A549 (cell line): ENCODE results near the gene RNF166.

Experiments used
- CTCF ChIP-seq: fragments of >200 bp; sonication (Bioruptor Twin); formaldehyde crosslinking; IDR thresholded peaks from 3 replicates; pipeline ENCODE4 v1.5.1; 2016
- MAZ ChIP-seq: fragments of 150-350 bp; IDR thresholded peaks from 2 replicates; pipeline ENCODE4 v1.6.1; 2014; ENCODE audit warnings: antibody characterized with exemption, low read depth, low read length, borderline replicate concordance
- NR3C1 ChIP-seq: fragments of >200 bp; sonication (Bioruptor Twin); formaldehyde crosslinking; IDR thresholded peaks from 3 replicates; pipeline ENCODE4 v1.6.1; 2017
- RCOR1 ChIP-seq: fragments of 150-350 bp; IDR thresholded peaks from 2 replicates; pipeline ENCODE4 v1.6.1; 2014; ENCODE audit warnings: antibody characterized with exemption, low read length, low read depth
- RFX5 ChIP-seq: fragments of 450-650 bp; IDR thresholded peaks from 2 replicates; pipeline ENCODE4 v1.7.1; 2014; ENCODE audit warnings: antibody characterized with exemption, mild to moderate bottlenecking, moderate library complexity
- USF2 ChIP-seq: fragments of 450-650 bp; IDR thresholded peaks from 2 replicates; pipeline ENCODE4 v1.6.1; 2014; ENCODE audit warnings: antibody characterized with exemption

GRCh38 chr16:88655733-88656281, 50.4 kb downstream of the RNF166 start:
- TF ChIP-seq RCOR1 (no peak), NR3C1 (no peak), USF2 (no peak), CTCF (no peak), RFX5 (no peak), MAZ (no peak)
